SH-SY5Y (cell line): ENCODE measurements around the gene C9.

Source experiments
- GATA2 ChIP-seq: IDR thresholded peaks from 2 replicates; pipeline ENCODE4 v1.6.1; 2011; ENCODE audit warnings: mild to moderate bottlenecking, low read depth, low read length
- GATA3 ChIP-seq: IDR thresholded peaks from 2 replicates; pipeline ENCODE4 v1.6.1; 2011; ENCODE audit warnings: low read depth, mild to moderate bottlenecking, low read length, moderate library complexity

- TF ChIP-seq GATA2, result no peak
- TF ChIP-seq GATA3, result no peak
Observed at GRCh38 chr5:39236718-39237117, 127.6 kb downstream of the C9 start.
